LNCaP clone FGC (cell line): ENCODE results near the gene HLTF.

Source experiments
- DNase-seq: peaks from one replicate; pipeline ENCODE4 v3.0.0-alpha.2; 2011; ENCODE audit warnings: low read depth
- H3K4me3 ChIP-seq: 2 replicates; pipeline ENCODE4 v1.5.1; 2011; ENCODE audit warnings: mild to moderate bottlenecking, low read depth, low read length, control low read depth
- CTCF ChIP-seq: IDR thresholded peaks from 2 replicates; pipeline ENCODE4 v1.5.1; 2012; ENCODE audit warnings: mild to moderate bottlenecking; ENCODE audit not compliant: control insufficient read depth, insufficient read depth; ENCODE audit errors: extremely low read depth

The HLTF gene

GRCh38 chr3:149010504-149010951, 75.8 kb downstream of the HLTF start:
- no peak overlapping the region for H3K4me3 ChIP-seq
- no peak for TF ChIP-seq CTCF
- no peak for DNase-seq

GRCh38 chr3:149009732-149010131, 76.6 kb downstream of the HLTF start:
- DNase-seq = no peak
- no peak for TF ChIP-seq CTCF
- no peak overlapping the region for H3K4me3 ChIP-seq

- no peak for DNase-seq
- no peak for TF ChIP-seq CTCF
- no peak overlapping the region for H3K4me3 ChIP-seq
Observed at GRCh38 chr3:149007567-149008257, 78.6 kb downstream of the HLTF start.

- H3K4me3 ChIP-seq = no peak overlapping the region
- no peak for TF ChIP-seq CTCF
- no peak for DNase-seq
Observed at GRCh38 chr3:149005416-149005815, 80.9 kb downstream of the HLTF start.

GRCh38 chr3:149004622-149005021, 81.7 kb downstream of the HLTF start:
- no peak overlapping the region for H3K4me3 ChIP-seq
- peak; percentile 74 for DNase-seq
- no peak for TF ChIP-seq CTCF

GRCh38 chr3:149003653-149004305, 82.6 kb downstream of the HLTF start:
- no peak overlapping the region for H3K4me3 ChIP-seq
- DNase-seq = no peak
- TF ChIP-seq CTCF = no peak
